ENCODE data around the gene DEFB113.

Gene DEFB113

DNA sequence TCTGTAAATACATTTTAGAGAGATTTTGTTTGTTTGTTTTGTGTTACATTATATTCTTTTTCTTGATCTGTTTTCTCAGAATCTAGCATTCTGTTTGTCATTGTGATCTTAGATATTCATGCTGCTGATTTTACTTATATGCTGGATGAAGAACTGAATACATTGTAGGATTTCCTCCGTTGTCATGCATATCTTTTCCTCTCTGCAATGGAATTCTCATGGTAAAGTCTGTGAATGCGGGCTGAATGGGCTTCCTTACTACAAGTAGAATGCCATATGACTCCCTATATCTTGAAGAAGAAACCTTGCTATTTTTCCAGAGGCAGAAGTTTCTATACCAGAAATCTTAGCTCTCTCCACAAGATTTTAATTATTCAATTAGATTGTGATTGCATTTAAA is 3.1 kb downstream of the DEFB113 start:
- no CpG with 5 or more reads among the region's 2 CpGs for WGBS (ENCODE audit: extremely low coverage, insufficient coverage, insufficient read length)
- peak in 1 of 2 donors; percentile 15 for DNase-seq

DNA sequence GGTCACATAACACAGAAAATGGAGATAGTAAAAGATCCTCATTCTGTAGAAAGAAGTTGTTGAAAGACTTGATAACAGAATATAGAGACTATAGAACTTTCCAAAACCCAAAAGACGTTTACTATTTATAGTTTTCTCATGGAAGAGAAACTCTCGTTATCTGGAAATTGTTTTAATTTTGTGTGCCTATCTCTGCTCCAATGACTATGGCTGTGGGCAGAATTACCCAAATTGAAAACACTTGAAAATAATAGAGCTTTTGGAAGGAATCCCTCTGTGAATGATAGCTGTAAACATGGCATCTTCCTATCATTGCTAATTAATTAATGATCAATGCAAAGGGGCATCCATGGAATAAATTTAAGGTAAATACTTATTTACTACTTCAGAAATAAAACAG is 5.4 kb downstream of the DEFB113 start, which contains the start of gene DEFB114:
Gene DEFB114 (minus strand): TSS at position 101 of the 400 bp plus-strand sequence. CDS start 59 bp downstream, at position 42.
- Histone ChIP-seq H4K12ac (ENCODE audit: low read depth, low read length) (no peak within 1 kb of the TSS), H4K91ac (ENCODE audit: low read depth, low read length) (no peak within 1 kb of the TSS), H3K18ac (ENCODE audit: low read length) (no peak within 1 kb of the TSS), H2AK5ac (ENCODE audit: low read length) (no peak within 1 kb of the TSS), H2BK12ac (ENCODE audit: low read length) (no peak within 1 kb of the TSS), H3K4ac (ENCODE audit: low read depth, low read length) (no peak within 1 kb of the TSS), H3K36me3 (ENCODE audit: control insufficient read depth in 1 of 2, insufficient read depth in 2 of 2, low read length in 2 of 2) (no peaks in the 10 kb centered on the region), H3K23ac (ENCODE audit: low read length) (no peak within 1 kb of the TSS), H3K4me1 (ENCODE audit: control insufficient read depth in 1 of 2, insufficient read depth in 2 of 2, low read length in 2 of 2) (no peaks in the 10 kb centered on the region), H3K9me3 (ENCODE audit: insufficient read depth, low read depth, low read length) (no peaks in the 10 kb centered on the region), H2BK120ac (ENCODE audit: insufficient read depth, low read length, poor library complexity) (no peak within 1 kb of the TSS), H3K27me3 (ENCODE audit: insufficient read depth, low read length) (no peaks in the 10 kb centered on the region), H4K8ac (ENCODE audit: low read depth, low read length) (no peak within 1 kb of the TSS), H3K79me2 (ENCODE audit: control insufficient read depth, insufficient read depth, low read length, poor library complexity) (no peaks in the 10 kb centered on the region), H3K4me3 (ENCODE audit: low read depth, low read length) (no peak within 1 kb of the TSS), H3K4me2 (ENCODE audit: low read length) (no peak within 1 kb of the TSS), H3K14ac (ENCODE audit: low read length) (no peak within 1 kb of the TSS), H2BK5ac (ENCODE audit: low read depth, low read length, poor library complexity) (no peak within 1 kb of the TSS), H3K9ac (ENCODE audit: low read length) (no peak within 1 kb of the TSS), H2AFZ (ENCODE audit: insufficient read depth, low read length, poor library complexity) (no peak within 1 kb of the TSS), H3K27ac (ENCODE audit: low read depth, low read length) (no peak within 1 kb of the TSS), H3K79me1 (ENCODE audit: low read length) (no peaks in the 10 kb centered on the region)
- DNase-seq, result no peak
- WGBS (ENCODE audit: extremely low coverage, insufficient coverage, insufficient read length), result no CpG with 5 or more reads among the region's 2 CpGs

More for the DNA sequence above, 3.1 kb downstream of the DEFB113 start:
- Histone ChIP-seq H3K4me2 (ENCODE audit: low read length) (no peak overlapping the region), H4K91ac (ENCODE audit: low read depth, low read length) (no peak overlapping the region), H3K36me3 (ENCODE audit: control insufficient read depth in 1 of 2, insufficient read depth in 2 of 2, low read length in 2 of 2) (no peaks in the 10 kb centered on the region), H3K9me3 (ENCODE audit: insufficient read depth, low read depth, low read length) (no peaks in the 10 kb centered on the region), H4K8ac (ENCODE audit: low read depth, low read length) (no peak overlapping the region), H3K14ac (ENCODE audit: low read length) (no peak overlapping the region), H3K4me3 (ENCODE audit: low read depth, low read length) (no peak overlapping the region), H3K4me1 (ENCODE audit: control insufficient read depth in 1 of 2, insufficient read depth in 2 of 2, low read length in 2 of 2) (no peaks in the 10 kb centered on the region), H2AFZ (ENCODE audit: insufficient read depth, low read length, poor library complexity) (no peak overlapping the region), H2BK120ac (ENCODE audit: insufficient read depth, low read length, poor library complexity) (no peak overlapping the region), H3K9ac (ENCODE audit: low read length) (no peak overlapping the region), H2AK5ac (ENCODE audit: low read length) (no peak overlapping the region), H4K12ac (ENCODE audit: low read depth, low read length) (no peak overlapping the region), H3K23ac (ENCODE audit: low read length) (no peak overlapping the region), H3K79me2 (ENCODE audit: control insufficient read depth, insufficient read depth, low read length, poor library complexity) (no peaks in the 10 kb centered on the region), H2BK12ac (ENCODE audit: low read length) (no peak overlapping the region), H2BK5ac (ENCODE audit: low read depth, low read length, poor library complexity) (no peak overlapping the region), H3K79me1 (ENCODE audit: low read length) (no peaks in the 10 kb centered on the region), H3K27me3 (ENCODE audit: insufficient read depth, low read length) (no peaks in the 10 kb centered on the region), H3K18ac (ENCODE audit: low read length) (no peak overlapping the region), H3K27ac (ENCODE audit: low read depth, low read length) (no peak overlapping the region), H3K4ac (ENCODE audit: low read depth, low read length) (no peak overlapping the region)

GRCh38 chr6:49958180-49958579 is 11.2 kb downstream of the DEFB113 start:
- H3K4me2 ChIP-seq (ENCODE audit: low read length), result no peak overlapping the region
- H3K79me1 ChIP-seq (ENCODE audit: low read length), result no peaks in the 10 kb centered on the region
- H2BK120ac ChIP-seq (ENCODE audit: insufficient read depth, low read length, poor library complexity), result no peak overlapping the region
- no peak overlapping the region for H4K12ac ChIP-seq (ENCODE audit: low read depth, low read length)
- no peak overlapping the region for H3K23ac ChIP-seq (ENCODE audit: low read length)
- no peaks in the 10 kb centered on the region for H3K36me3 ChIP-seq (ENCODE audit: control insufficient read depth in 1 of 2, insufficient read depth in 2 of 2, low read length in 2 of 2)
- no peaks in the 10 kb centered on the region for H3K79me2 ChIP-seq (ENCODE audit: control insufficient read depth, insufficient read depth, low read length, poor library complexity)
- no peak overlapping the region for H3K27ac ChIP-seq (ENCODE audit: low read depth, low read length)
- no peaks in the 10 kb centered on the region for H3K4me1 ChIP-seq (ENCODE audit: control insufficient read depth in 1 of 2, insufficient read depth in 2 of 2, low read length in 2 of 2)
- H2BK5ac ChIP-seq (ENCODE audit: low read depth, low read length, poor library complexity), result no peak overlapping the region
- DNase-seq, result no peak
- H2AFZ ChIP-seq (ENCODE audit: insufficient read depth, low read length, poor library complexity), result no peak overlapping the region
- H3K4ac ChIP-seq (ENCODE audit: low read depth, low read length), result no peak overlapping the region
- H2BK12ac ChIP-seq (ENCODE audit: low read length), result no peak overlapping the region
- no CpG with 5 or more reads among the region's 1 CpG for WGBS (ENCODE audit: extremely low coverage, insufficient coverage, insufficient read length)
- H3K14ac ChIP-seq (ENCODE audit: low read length), result no peak overlapping the region
- H3K18ac ChIP-seq (ENCODE audit: low read length), result no peak overlapping the region
- H2AK5ac ChIP-seq (ENCODE audit: low read length), result no peak overlapping the region
- H3K27me3 ChIP-seq (ENCODE audit: insufficient read depth, low read length), result no peaks in the 10 kb centered on the region
- H4K8ac ChIP-seq (ENCODE audit: low read depth, low read length), result no peak overlapping the region
- H3K9me3 ChIP-seq (ENCODE audit: insufficient read depth, low read depth, low read length), result no peaks in the 10 kb centered on the region
- no peak overlapping the region for H3K9ac ChIP-seq (ENCODE audit: low read length)
- no peak overlapping the region for H4K91ac ChIP-seq (ENCODE audit: low read depth, low read length)
- H3K4me3 ChIP-seq (ENCODE audit: low read depth, low read length), result no peak overlapping the region

DNA sequence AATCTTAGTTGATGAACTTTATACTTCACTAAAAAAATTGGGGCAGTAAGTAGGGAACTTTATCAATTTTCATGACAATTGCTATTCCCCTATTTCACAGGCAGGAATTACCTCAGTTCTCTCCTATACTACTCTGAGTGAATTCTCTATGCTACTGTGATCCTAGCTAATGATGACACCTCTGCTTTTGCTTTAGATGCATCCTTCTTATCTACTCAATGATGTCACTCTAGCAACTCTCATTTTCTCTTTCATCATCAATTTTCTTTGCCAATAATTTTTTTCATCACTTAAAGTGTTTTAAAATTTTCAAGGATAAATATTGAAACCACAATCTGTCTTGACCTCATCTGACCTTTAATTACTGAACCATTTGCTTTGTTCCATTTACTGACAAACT is 13.6 kb downstream of the DEFB113 start:
- H2AK5ac ChIP-seq (ENCODE audit: low read length), result no peak overlapping the region
- no peaks in the 10 kb centered on the region for H3K36me3 ChIP-seq (ENCODE audit: control insufficient read depth in 1 of 2, insufficient read depth in 2 of 2, low read length in 2 of 2)
- H3K27me3 ChIP-seq (ENCODE audit: insufficient read depth, low read length), result no peaks in the 10 kb centered on the region

More for the DNA sequence above, 13.6 kb downstream of the DEFB113 start:
- no peak overlapping the region for H4K91ac ChIP-seq (ENCODE audit: low read depth, low read length)
- H2BK120ac ChIP-seq (ENCODE audit: insufficient read depth, low read length, poor library complexity), result no peak overlapping the region
- H3K9me3 ChIP-seq (ENCODE audit: insufficient read depth, low read depth, low read length), result no peaks in the 10 kb centered on the region
- H4K12ac ChIP-seq (ENCODE audit: low read depth, low read length), result no peak overlapping the region
- no peak overlapping the region for H3K4me3 ChIP-seq (ENCODE audit: low read depth, low read length)
- H3K14ac ChIP-seq (ENCODE audit: low read length), result no peak overlapping the region
- H2AFZ ChIP-seq (ENCODE audit: insufficient read depth, low read length, poor library complexity), result no peak overlapping the region
- no peak overlapping the region for H3K27ac ChIP-seq (ENCODE audit: low read depth, low read length)
- H3K18ac ChIP-seq (ENCODE audit: low read length), result no peak overlapping the region
- no peak overlapping the region for H3K9ac ChIP-seq (ENCODE audit: low read length)
- H3K23ac ChIP-seq (ENCODE audit: low read length), result no peak overlapping the region
- no peaks in the 10 kb centered on the region for H3K79me1 ChIP-seq (ENCODE audit: low read length)
- H3K4ac ChIP-seq (ENCODE audit: low read depth, low read length), result no peak overlapping the region
- no peak overlapping the region for H3K4me2 ChIP-seq (ENCODE audit: low read length)
- H2BK12ac ChIP-seq (ENCODE audit: low read length), result no peak overlapping the region
- no peaks in the 10 kb centered on the region for H3K79me2 ChIP-seq (ENCODE audit: control insufficient read depth, insufficient read depth, low read length, poor library complexity)
- DNase-seq, result no peak
- H3K4me1 ChIP-seq (ENCODE audit: control insufficient read depth in 1 of 2, insufficient read depth in 2 of 2, low read length in 2 of 2), result no peaks in the 10 kb centered on the region
- no peak overlapping the region for H2BK5ac ChIP-seq (ENCODE audit: low read depth, low read length, poor library complexity)
- H4K8ac ChIP-seq (ENCODE audit: low read depth, low read length), result no peak overlapping the region

Measured in trophoblast cell (in vitro differentiated cells and primary cell).